ENCODE measurements around the gene WDFY1. TPM values are rescaled to one million over a fixed set of nuclear protein-coding genes. Genes with fewer than 3 reads are reported as not detected.

Gene WDFY1, protein sequence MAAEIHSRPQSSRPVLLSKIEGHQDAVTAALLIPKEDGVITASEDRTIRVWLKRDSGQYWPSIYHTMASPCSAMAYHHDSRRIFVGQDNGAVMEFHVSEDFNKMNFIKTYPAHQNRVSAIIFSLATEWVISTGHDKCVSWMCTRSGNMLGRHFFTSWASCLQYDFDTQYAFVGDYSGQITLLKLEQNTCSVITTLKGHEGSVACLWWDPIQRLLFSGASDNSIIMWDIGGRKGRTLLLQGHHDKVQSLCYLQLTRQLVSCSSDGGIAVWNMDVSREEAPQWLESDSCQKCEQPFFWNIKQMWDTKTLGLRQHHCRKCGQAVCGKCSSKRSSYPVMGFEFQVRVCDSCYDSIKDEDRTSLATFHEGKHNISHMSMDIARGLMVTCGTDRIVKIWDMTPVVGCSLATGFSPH
- 53.2 TPM for total RNA-seq

DNA sequence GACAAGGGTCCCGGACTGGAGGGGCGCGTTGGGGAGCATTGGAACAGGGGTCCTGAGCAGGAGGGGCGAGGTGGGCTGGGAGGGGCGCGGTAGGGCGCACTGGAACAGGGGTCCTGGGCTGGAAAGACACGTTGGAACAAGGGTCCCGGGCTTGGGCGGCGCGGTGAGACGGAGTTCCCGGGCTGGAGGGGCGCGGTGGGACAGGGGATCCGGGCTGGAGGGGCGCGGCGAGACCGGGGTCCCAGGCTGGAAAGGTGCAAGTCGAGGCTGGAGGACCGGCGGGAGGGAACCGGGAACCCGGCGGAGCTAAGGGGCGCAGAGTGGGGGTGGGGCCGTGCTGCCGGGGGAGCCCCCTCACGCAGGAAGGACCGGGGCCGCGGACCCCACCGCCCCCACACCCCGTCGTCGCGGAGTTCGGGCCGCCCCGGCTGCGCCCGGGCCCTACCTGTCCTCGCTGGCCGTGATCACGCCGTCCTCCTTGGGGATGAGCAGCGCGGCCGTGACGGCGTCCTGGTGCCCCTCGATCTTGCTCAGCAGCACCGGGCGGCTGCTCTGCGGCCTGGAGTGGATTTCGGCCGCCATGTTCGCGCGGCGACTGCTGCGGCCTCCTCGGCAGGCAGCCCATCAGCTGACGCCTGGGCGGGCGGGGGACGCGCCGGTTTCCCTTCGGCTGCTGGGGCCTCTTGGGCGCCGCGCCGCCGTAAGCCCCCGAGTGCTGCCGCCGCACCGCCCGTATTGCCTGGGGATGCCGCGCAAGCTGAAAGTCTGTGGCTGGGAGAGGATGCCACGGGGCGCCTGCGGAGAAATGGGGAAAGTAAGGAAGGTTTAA, at the start of gene WDFY1:
TSS of gene WDFY1 (minus strand) at position 633 of the 829 bp plus-strand sequence. CDS start at position 582, 51 bp downstream.

DNA sequence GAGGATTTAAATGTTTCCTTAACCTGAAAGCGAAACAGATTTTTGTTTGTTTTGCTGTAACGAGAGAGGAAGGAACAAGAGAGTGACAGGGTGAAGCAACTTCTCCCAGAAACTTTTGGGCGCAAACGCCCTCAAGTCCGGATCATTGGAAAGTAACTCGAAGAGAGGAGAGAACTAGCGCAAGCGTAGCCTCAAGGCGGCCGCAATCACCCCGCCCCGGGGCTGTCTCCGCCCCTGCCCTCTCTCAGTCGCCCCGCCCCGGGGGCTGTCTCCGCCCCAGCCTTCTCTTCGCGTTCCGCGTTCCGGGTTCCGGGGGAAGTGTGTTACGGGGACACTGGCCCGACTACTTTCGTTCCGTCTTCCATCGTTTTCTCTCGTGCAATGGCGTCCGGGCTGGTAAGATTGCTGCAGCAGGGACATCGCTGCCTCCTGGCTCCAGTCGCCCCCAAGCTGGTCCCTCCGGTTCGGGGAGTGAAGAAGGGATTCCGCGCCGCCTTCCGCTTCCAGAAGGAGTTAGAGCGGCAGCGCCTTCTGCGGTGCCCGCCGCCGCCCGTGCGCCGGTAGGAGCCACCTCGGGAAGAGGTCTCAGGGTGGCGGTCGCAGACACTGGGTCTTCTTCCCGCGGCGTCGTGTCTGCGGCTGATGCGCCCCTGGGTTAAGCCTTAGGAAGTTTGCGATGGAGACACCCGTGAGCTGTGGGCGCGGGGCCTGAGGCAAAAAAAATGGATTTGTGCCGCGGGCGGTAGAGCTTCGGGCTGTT, 12.1 kb upstream of the WDFY1 start, which contains the start of gene MRPL44:
TSS of gene MRPL44 (plus strand) at position 372 of the 760 bp plus-strand sequence. CDS start at position 382, 10 bp downstream.

DNA sequence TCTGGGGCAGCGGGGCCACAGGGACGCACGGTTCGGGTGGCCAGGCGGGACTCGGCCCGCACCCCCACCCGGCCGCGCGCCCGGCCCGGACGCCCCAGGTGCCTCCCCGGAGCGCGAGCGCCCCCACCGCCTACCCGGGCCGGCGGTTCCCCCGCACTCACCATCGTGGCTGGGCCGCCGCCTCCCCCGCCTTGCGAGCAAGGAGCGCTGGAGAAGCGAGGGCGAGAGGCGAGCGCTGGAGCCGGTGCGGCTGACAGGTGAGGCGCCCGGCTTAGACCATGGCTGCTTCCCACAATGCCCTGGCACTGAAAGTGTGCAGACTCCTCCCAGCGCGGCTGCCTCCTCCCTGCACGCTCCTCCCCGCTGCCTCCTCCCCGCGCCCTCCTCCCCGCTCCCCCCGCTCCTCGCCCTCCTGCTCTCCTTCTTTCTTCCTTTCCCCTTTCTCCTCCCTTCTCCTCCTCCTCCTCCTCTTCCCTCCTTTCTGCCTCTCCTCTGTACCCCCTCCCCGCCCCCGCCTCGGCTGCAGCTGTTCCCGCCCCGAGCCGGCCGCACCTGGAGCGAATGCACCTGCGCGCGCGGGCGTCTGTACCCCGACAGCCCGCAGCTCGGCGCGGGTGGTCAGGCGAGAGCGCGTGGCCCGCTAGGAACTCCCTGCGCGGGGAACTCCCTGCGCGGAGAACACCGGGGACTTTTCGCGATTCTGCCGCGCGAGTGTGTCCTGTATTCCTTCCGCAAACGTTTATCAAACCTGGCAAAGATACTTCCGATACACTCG, 107.7 kb downstream of the WDFY1 start, which contains the start of gene AP1S3:
TSS of gene AP1S3 (minus strand) at position 296 of the 775 bp plus-strand sequence. CDS start at position 164, 132 bp downstream.

Other genes with a start within 250 kb of the WDFY1 start
- 8.5 TPM for gene AP1S3, start 107.8 kb downstream of the WDFY1 start, total RNA-seq
- gene MRPL44, start 12.1 kb upstream of the WDFY1 start, total RNA-seq, result 43.8 TPM
- 48.8 TPM for gene SERPINE2, start 94.0 kb upstream of the WDFY1 start, total RNA-seq

Data from parietal lobe (tissue), 1 donor.